ENCODE data around the gene CEACAM8.
"Not testable (repeated sequence)": the region's sequence is repeated elsewhere in the genome, so short reads cannot be mapped to it uniquely, and the experiment has no call there.

The CEACAM8 gene

DNA sequence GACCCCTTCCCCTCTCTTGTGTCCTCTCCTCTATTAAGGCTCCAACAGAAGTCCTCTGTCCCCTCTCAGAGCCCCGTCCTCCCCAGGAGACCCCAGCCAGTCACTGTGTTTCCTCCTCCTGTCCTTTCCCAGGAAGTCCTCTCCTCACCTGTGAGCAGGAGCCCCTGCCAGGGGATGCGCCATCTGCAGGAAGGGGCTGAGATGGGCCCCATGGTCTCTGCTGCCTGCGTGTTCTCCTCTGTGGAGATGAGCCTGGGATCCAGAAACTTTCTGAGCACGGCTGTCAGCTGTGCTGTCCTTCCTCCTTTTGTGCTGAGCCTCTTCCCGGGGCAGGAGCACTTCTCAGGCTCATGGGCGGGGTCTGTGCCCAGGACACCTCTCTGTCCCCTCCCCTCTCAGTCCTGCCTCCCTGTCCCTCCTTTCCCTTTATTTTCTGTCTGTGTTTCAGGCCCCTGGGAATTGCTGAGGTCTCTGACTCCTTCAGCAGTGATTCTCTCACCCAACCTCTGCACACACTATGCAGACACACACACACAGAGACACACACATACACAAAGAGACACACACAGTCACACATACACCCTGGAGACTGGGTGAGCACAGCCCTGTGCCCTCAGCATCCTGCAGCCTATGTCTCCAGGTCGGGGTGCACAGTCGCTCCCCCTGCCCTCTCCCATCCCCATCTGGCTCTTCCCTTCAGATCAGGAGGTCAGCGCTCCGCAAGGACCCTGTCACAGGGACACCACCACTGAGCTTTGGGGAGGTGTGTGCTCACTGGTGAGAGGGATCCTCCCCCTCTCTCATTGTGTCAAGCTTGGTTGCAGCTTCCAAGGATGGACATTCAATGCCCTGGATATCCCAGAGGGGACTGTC lies at the start of gene CEACAM8:
Gene CEACAM8, minus strand, starts transcription at position 308 of the 873 bp plus-strand sequence. Its CDS starts 96 bp downstream, at position 212.
- no peak for DNase-seq (ENCODE audit: low read depth, low spot score)

DNA sequence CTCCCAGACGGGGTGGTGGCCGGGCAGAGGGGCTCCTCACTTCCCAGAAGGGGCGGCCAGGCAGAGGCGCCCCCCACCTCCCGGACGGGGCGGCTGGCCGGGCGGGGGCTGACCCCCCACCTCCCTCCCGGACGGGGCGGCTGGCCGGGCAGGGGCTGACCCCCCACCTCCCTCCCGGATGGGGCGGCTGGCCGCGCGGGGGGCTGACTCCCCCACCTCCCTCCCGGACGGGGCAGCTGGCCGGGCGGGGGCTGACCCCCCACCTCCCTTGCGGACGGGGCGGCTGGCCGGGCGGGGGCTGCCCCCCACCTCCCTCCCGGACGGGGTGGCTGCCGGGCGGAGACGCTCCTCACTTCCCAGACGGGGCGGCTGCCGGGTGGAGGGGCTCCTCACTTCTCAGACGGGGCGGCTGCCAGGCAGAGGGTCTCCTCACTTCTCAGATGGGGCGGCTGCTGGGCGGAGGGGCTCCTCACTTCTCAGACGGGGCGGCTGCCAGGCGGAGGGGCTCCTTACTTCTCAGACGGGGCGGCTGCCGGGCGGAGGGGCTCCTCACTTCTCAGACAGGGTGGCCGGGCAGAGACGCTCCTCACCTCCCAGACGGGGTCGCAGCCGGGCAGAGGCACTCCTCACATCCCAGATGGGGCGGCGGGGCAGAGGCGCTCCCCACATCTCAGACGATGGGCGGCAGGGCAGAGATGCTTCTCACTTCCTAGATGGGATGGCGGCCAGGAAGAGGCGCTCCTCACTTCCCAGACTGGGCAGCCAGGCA lies 44.8 kb upstream of the CEACAM8 start:
- DNase-seq (ENCODE audit: low read depth, low spot score) = not testable (repeated sequence)

GRCh38 chr19:42635233-42635539 lies 40.5 kb upstream of the CEACAM8 start:
- DNase-seq (ENCODE audit: low read depth, low spot score) = no peak

- no peak for DNase-seq (ENCODE audit: low read depth, low spot score)
Observed at GRCh38 chr19:42634409-42635232, 39.9 kb upstream of the CEACAM8 start.

GRCh38 chr19:42629191-42629590 lies 34.5 kb upstream of the CEACAM8 start:
- DNase-seq (ENCODE audit: low read depth, low spot score) = no peak

GRCh38 chr19:42628411-42629140 lies 33.9 kb upstream of the CEACAM8 start:
- no peak for DNase-seq (ENCODE audit: low read depth, low spot score)

DNA sequence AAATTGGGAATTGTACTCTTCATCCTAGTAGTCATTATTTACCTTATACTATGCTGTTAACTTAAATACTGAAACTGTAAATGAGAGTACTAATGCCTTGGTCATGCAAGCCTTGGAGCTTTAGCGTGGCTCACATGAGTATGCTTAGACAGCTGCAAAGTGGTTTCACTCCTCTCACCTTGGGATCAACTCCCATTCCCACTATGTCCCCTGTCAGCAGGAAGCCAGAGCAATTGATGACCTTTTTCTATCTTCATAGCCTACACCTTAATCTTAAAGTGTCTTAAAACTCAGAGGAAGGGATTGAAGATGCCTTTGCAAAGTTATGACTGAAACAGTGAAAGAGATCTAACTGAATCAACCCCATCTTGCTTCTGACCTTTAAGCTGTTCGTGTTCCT lies 33.2 kb upstream of the CEACAM8 start:
- no peak for DNase-seq (ENCODE audit: low read depth, low spot score)

- DNase-seq (ENCODE audit: low read depth, low spot score) = no peak
Observed at GRCh38 chr19:42626181-42626580, 31.5 kb upstream of the CEACAM8 start.

DNA sequence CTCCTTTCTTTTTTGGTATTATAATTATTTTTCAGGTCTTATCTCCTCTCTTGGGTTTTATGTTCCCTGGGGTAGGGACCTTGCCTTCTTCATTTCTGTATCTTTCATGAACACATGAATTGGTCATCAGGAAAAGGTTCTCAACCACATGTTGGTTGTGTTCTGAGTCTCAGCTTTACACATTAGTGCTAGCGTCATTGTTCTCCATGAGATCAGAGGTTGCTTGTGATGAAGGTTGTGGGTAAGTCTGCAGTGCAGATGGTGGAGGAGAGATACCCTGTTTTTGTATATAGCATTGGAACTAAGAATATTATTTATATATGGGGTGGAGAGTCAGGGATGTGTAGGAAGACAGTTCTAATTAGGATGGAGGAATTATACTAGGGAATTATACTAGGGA lies 24.5 kb upstream of the CEACAM8 start:
- DNase-seq (ENCODE audit: low read depth, low spot score) = no peak

GRCh38 chr19:42613666-42614065 lies 18.9 kb upstream of the CEACAM8 start:
- no peak for DNase-seq (ENCODE audit: low read depth, low spot score)

GRCh38 chr19:42610401-42610915 lies 15.7 kb upstream of the CEACAM8 start:
- not testable (repeated sequence) for DNase-seq (ENCODE audit: low read depth, low spot score)

DNA sequence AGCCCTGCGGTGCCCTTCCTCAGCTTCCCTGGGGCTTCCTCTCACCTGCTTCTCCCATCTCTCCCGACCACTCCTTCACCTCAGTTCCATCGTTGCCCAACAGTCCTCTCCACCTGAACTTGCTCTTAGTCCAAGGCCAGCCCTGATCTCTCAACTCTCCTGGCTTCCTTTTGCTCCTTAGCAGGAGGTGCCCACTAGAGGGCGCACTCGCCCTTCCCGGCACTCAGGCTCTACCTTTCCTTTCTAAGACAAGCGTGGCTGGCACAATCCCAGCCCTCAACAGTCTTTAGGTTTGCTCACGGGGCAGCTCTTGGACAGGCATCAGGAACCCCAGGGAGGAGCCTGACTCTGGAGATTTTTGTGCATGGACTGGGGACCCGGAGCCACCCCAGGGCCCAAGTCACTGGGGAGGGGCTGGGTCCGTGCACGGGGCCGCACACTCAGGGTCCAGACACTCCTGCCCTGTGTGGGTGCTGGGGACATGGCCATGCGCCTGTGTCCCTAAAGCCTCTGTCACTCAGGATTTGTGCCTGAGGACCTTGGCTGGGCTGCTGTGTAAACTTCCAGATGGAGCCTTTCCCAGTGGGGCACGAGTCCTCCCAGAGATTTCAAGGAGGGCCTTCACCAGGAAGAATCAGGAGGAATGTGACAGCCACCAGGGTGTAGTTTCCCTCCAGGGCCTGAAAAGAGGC lies 12.1 kb upstream of the CEACAM8 start:
- no peak for DNase-seq (ENCODE audit: low read depth, low spot score)

DNA sequence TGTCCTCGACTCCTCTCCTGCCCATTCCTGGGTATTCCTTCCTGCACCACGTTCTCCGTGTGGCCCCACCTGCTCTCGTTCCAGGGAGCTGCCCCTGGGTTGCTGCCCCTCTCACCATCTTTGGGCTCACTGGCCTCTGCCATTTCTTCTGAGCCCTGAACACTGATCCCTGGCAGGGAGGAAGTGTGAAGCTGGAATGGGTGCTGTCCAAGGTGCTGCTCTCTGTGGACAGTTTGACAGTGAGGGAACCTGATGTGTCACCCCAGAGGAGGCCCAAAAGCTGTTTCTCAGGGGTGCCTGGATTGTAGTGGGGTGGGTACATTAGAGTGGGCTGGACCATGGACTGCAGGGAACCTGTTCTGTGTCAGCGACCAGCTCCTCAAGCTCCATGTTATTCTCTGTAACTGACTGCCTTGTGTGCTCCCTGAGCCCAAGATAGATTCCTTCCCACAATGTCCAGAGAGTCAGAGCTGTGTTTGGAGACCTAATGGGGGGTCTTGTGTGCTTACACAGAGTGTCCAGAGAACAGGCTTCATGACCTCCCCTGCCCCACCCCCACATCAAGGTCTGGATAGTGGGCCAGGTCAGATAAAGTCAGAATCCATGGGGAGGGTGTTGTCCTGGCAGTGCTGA lies 7.2 kb upstream of the CEACAM8 start:
- no peak for DNase-seq (ENCODE audit: low read depth, low spot score)

DNA sequence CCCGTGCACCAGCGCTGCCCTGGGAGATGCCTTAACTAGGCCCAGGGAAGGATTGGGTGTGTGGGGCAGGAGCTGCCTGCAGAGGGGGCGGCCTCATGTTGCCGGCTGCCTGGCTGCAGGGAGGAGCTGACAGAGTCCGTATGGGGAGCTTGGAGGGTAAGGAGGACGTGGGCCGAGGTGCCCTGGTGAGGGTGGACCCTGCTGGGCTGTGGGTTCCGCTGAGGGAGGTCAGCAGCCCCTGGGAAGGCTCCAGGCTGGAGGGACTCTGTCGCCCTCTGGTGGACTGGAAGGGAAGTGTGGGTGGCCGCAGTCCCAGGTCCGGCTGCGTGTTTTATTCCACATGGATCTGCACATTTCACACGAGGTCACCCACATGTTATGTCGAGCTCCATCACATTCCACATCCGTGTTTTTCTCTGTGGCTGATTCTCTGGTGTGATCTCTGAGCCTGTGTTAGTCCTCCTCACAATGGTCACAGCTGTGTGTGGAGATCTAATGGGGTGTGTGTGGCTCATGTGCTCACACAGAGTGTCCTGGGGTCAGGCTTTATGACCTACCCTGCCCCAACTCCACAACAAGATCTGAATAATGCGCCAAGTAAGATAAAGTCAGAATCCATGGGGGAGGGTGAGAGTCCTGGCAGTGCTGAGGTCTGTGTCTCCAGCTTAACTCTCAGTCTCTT lies 1.8 kb upstream of the CEACAM8 start:
- DNase-seq (ENCODE audit: low read depth, low spot score) = no peak

DNA sequence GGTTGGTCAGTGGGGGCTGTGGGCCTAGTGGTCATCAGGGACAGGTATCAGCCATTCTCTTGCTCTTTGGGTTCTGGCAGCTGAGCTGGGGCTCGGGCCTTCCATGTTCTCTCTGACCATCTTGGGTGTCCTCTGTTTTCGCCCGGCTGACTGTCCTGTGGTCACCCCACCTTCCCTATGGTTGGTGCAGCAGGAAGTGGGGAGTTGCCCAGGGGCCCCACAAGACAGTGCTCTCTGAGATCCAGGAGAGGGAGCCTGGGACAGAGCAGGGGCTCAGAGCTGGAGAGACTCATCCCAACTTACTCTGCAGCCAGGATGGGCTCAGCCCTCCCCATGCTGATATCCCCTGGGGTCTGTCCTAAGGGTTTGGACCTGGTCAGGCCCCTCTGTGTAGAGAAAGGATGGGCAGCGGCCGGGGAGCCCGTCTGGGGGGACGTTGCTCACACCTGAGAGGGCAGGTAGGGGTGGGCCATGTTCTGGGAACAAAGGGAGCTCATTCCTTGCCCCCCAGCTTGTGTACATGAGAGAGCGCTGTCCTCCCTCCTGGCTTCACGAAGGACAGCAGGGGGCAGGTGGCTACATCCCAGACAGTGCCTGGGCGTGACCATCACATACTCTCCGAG lies 937 bp upstream of the CEACAM8 start:
- DNase-seq (ENCODE audit: low read depth, low spot score) = no peak

DNA sequence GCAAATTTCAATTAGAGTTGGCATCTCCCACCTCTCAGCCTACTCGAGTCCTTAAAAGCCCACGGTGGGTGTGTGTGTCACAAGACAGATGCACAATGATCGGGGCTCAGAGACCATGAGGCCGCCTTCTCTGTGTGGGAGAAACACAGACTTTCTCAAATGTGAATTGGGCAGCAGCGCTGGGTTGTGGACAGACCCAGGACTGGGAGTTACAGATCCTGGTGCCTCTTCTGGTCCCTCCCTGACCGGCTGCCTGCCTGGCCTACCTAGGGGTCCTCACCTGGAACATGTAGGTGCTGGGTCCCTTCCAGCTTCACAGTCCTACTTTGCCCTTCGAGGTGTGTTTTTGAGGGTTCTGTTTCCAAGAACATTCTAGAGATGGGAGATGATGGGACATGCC lies 4.9 kb downstream of the CEACAM8 start:
- DNase-seq (ENCODE audit: low read depth, low spot score) = no peak

DNA sequence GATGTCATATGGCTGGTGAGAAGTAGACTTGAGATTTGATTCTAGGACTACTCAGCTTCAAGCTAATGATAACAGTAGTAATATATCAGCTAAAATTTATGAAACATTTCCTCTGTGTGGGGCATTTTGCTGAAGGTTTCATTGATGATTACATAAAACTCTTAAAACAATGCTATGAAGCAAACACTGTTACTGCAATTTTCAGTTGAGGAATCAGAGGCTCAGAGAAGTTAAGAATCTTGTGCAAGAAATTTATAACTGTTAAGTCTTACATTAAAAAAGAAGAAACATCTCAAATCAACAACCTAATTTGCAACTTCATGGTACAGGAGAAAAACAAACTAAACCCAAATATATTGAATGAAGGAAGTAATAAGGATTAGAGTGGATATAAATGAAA lies 10.3 kb downstream of the CEACAM8 start:
- DNase-seq (ENCODE audit: low read depth, low spot score) = no peak

- no peak for DNase-seq (ENCODE audit: low read depth, low spot score)
Observed at GRCh38 chr19:42577016-42577415, 17.7 kb downstream of the CEACAM8 start.

- DNase-seq (ENCODE audit: low read depth, low spot score) = no peak
Observed at GRCh38 chr19:42576241-42576640, 18.5 kb downstream of the CEACAM8 start.

Measured in brain pericyte (primary cell).